Fibroblast of lung (primary cell): ENCODE measurements around the gene CA12. TPM values are rescaled to one million over a fixed set of nuclear protein-coding genes. Genes with fewer than 3 reads are reported as not detected.
A peak's percentile ranks its signal among the peaks of the same experiment; 100 is the strongest.

Experiments used
- DNase-seq, 2 donors: peaks; one replicate each; pipeline versions ENCODE4 v3.0.0 to v3.0.0-alpha.2; 2010; ENCODE audit warnings: low read depth in 2 of 2
- H2AFZ ChIP-seq: 2 replicates; pipeline ENCODE4 v1.5.1; 2012; ENCODE audit warnings: low read length, control low read depth, inconsistent platforms
- H3K27ac ChIP-seq: 2 replicates; pipeline ENCODE4 v1.5.1; 2011; ENCODE audit warnings: low read length, control low read depth; ENCODE audit not compliant: insufficient read depth
- H3K27me3 ChIP-seq: 2 replicates; pipeline ENCODE4 v1.5.1; 2011; ENCODE audit warnings: mild to moderate bottlenecking, low read length; ENCODE audit not compliant: control insufficient read depth, insufficient read depth
- H3K36me3 ChIP-seq: 2 replicates; pipeline ENCODE4 v1.5.1; 2011; ENCODE audit warnings: low read length; ENCODE audit not compliant: control insufficient read depth, insufficient read depth
- H3K4me1 ChIP-seq: 2 replicates; pipeline ENCODE4 v1.5.1; 2011; ENCODE audit warnings: low read length; ENCODE audit not compliant: control insufficient read depth, insufficient read depth; ENCODE audit errors: extremely low read depth
- H3K4me2 ChIP-seq: 2 replicates; pipeline ENCODE4 v1.5.1; 2011; ENCODE audit warnings: low read length, control low read depth; ENCODE audit not compliant: insufficient read depth; ENCODE audit errors: extremely low read depth
- H3K4me3 ChIP-seq, 4 experiments: fragments of 200-600 bp in 1 of 4; sonication (generic) in 1 of 4; replicated peaks in 1 of 4; 2 replicates each; pipeline ENCODE4 v1.5.1; 2011 to 2016; ENCODE audit warnings: low read length in 4 of 4, low read depth in 3 of 4, mild to moderate bottlenecking in 3 of 4, control low read depth in 2 of 4, inconsistent platforms in 1 of 4, mixed read lengths in 1 of 4; ENCODE audit not compliant: insufficient read depth in 1 of 4; ENCODE audit errors: control extremely low read depth in 1 of 4
- H3K79me2 ChIP-seq: 2 replicates; pipeline ENCODE4 v1.5.1; 2012; ENCODE audit warnings: mild to moderate bottlenecking, low read length, inconsistent platforms; ENCODE audit not compliant: control insufficient read depth, insufficient read depth
- H3K9ac ChIP-seq: 2 replicates; pipeline ENCODE4 v1.5.1; 2011; ENCODE audit warnings: mild to moderate bottlenecking, low read length, control low read depth; ENCODE audit not compliant: insufficient read depth
- H3K9me3 ChIP-seq: 2 replicates; pipeline ENCODE4 v1.5.1; 2012; ENCODE audit warnings: low read depth, low read length; ENCODE audit not compliant: control insufficient read depth, insufficient read depth
- H4K20me1 ChIP-seq: 2 replicates; pipeline ENCODE4 v1.5.1; 2011; ENCODE audit warnings: low read length; ENCODE audit not compliant: control insufficient read depth, insufficient read depth; ENCODE audit errors: extremely low read depth
- CTCF ChIP-seq, 2 donors: IDR thresholded peaks in 1 of 2; conservative IDR thresholded peaks in 1 of 2; 1 replicate in 1 of 2; 2 replicates in 1 of 2; pipeline ENCODE4 v1.5.1; 2011 to 2012; ENCODE audit warnings: low read length in 2 of 2, control low read depth in 1 of 2, inconsistent platforms in 1 of 2, low read depth in 1 of 2, mild to moderate bottlenecking in 1 of 2
- EZH2 ChIP-seq: IDR thresholded peaks from 2 replicates; pipeline ENCODE4 v1.5.1; 2012; ENCODE audit warnings: low read length, control low read depth, mild to moderate bottlenecking; ENCODE audit errors: missing control alignments
- polyA plus RNA-seq, 2 donors: library from polyadenylated mRNA; depleted of rRNA in 1 of 2; stranded (reverse) in 1 of 2; unstranded in 1 of 2; fragments of >200 nt; gene quantifications; 2 replicates each; pipeline ENCODE4 v1.2.1, GENCODE V29; 2011 to 2012; ENCODE audit warnings: missing spikeins in 1 of 2
- total RNA-seq: library from RNA; depleted of rRNA; stranded (reverse); fragments of >200 nt; gene quantifications from 2 replicates; pipeline ENCODE4 v1.2.1, GENCODE V29; 2014

CA12 gene
- total and polyA plus RNA-seq, 2 donors (not counting 1 experiment from before 2014, with no cell fraction given): 30.6 to 48.4 TPM

- H3K27me3 ChIP-seq: peaks cover 3% of the 10 kb centered on the region
- no peak overlapping the region for H3K4me3 ChIP-seq
- no peak overlapping the region for H3K4me2 ChIP-seq
- TF ChIP-seq CTCF (conservative IDR thresholded peaks at IDR 0.05 in 1 of 2, IDR thresholded peaks at IDR 0.05 in 1 of 2; ENCODE audit: low read depth in 1 of 2, low read length in 2 of 2) (no peak), EZH2 (no peak)
- H3K9me3 ChIP-seq: no peaks in the 10 kb centered on the region
- no peak overlapping the region for H3K9ac ChIP-seq
- H2AFZ ChIP-seq: no peak overlapping the region
- no peak overlapping the region for H3K27ac ChIP-seq
- no peaks in the 10 kb centered on the region for H3K36me3 ChIP-seq
- no peak for DNase-seq
- no peaks in the 10 kb centered on the region for H4K20me1 ChIP-seq
- H3K4me1 ChIP-seq: no peaks in the 10 kb centered on the region
- H3K79me2 ChIP-seq: no peaks in the 10 kb centered on the region
Observed at GRCh38 chr15:63409179-63409578, 27.5 kb upstream of the CA12 start.

- H3K4me1 ChIP-seq: no peaks in the 10 kb centered on the region
- H3K4me2 ChIP-seq: no peak overlapping the region
- H2AFZ ChIP-seq: no peak overlapping the region
- H4K20me1 ChIP-seq: no peaks in the 10 kb centered on the region
- H3K27me3 ChIP-seq: peaks cover 3% of the 10 kb centered on the region
- no peak for TF ChIP-seq EZH2
- no peak for TF ChIP-seq CTCF (conservative IDR thresholded peaks at IDR 0.05 in 1 of 2, IDR thresholded peaks at IDR 0.05 in 1 of 2; ENCODE audit: low read depth in 1 of 2, low read length in 2 of 2)
- H3K9me3 ChIP-seq: no peaks in the 10 kb centered on the region
- no peaks in the 10 kb centered on the region for H3K79me2 ChIP-seq
- H3K9ac ChIP-seq: no peak overlapping the region
- H3K36me3 ChIP-seq: no peaks in the 10 kb centered on the region
- peak in 1 of 2 donors; percentile 22 for DNase-seq
- H3K27ac ChIP-seq: no peak overlapping the region
- no peak overlapping the region for H3K4me3 ChIP-seq
Observed at GRCh38 chr15:63408524-63408923, 26.9 kb upstream of the CA12 start.

- H3K9ac ChIP-seq: no peak overlapping the region
- no peak overlapping the region for H2AFZ ChIP-seq
- H3K9me3 ChIP-seq: no peaks in the 10 kb centered on the region
- H3K4me1 ChIP-seq: no peaks in the 10 kb centered on the region
- H3K27me3 ChIP-seq: no peaks in the 10 kb centered on the region
- no peak for TF ChIP-seq CTCF (conservative IDR thresholded peaks at IDR 0.05 in 1 of 2, IDR thresholded peaks at IDR 0.05 in 1 of 2; ENCODE audit: low read depth in 1 of 2, low read length in 2 of 2)
- H3K36me3 ChIP-seq: no peaks in the 10 kb centered on the region
- H4K20me1 ChIP-seq: no peaks in the 10 kb centered on the region
- no peak overlapping the region for H3K4me3 ChIP-seq
- no peak overlapping the region for H3K27ac ChIP-seq
- no peaks in the 10 kb centered on the region for H3K79me2 ChIP-seq
- DNase-seq: no peak
- no peak overlapping the region for H3K4me2 ChIP-seq
Observed at GRCh38 chr15:63407612-63408011, 26.0 kb upstream of the CA12 start.
